IPS DF 4.7 (cell line): ENCODE data around the gene NTN4.
"Not testable (repeated sequence)": the region's sequence is repeated elsewhere in the genome, so short reads cannot be mapped to it uniquely, and the experiment has no call there.

ENCODE experiments used
- DNase-seq: peaks from one replicate; pipeline ENCODE4 v3.0.0-alpha.2; 2013; ENCODE audit warnings: low spot score; ENCODE audit errors: extremely low read depth

Gene NTN4

GRCh38 chr12:95790033-95790916 lies at the start of gene NTN4:
Gene NTN4, minus strand, starts transcription at chr12:95790764. Its CDS starts 455 bp downstream, at chr12:95790309.
- no peak for DNase-seq

- no peak for DNase-seq
Measured at GRCh38 chr12:95838125-95838524, 47.6 kb upstream of the NTN4 start.

GRCh38 chr12:95837240-95838038 lies 46.9 kb upstream of the NTN4 start:
- no peak for DNase-seq

- no peak for DNase-seq
Measured at GRCh38 chr12:95836630-95837239, 46.2 kb upstream of the NTN4 start.

- DNase-seq, result no peak
Measured at GRCh38 chr12:95836185-95836609, 45.6 kb upstream of the NTN4 start.

GRCh38 chr12:95834572-95834971 lies 44.0 kb upstream of the NTN4 start:
- no peak for DNase-seq

- DNase-seq, result no peak
Measured at GRCh38 chr12:95830335-95831089, 39.9 kb upstream of the NTN4 start.

GRCh38 chr12:95829395-95829794 lies 38.8 kb upstream of the NTN4 start:
- DNase-seq, result no peak

- no peak for DNase-seq
Measured at GRCh38 chr12:95820096-95820703, 29.6 kb upstream of the NTN4 start.

- DNase-seq, result no peak
Measured at GRCh38 chr12:95815632-95816212, 25.2 kb upstream of the NTN4 start.

- DNase-seq, result not testable (repeated sequence)
Measured at GRCh38 chr12:95812155-95812554, 21.6 kb upstream of the NTN4 start.

GRCh38 chr12:95810411-95810810 lies 19.8 kb upstream of the NTN4 start:
- no peak for DNase-seq

GRCh38 chr12:95809000-95809680 lies 18.6 kb upstream of the NTN4 start:
- DNase-seq, result no peak

GRCh38 chr12:95808146-95808545 lies 17.6 kb upstream of the NTN4 start:
- DNase-seq, result no peak

- no peak for DNase-seq
Measured at GRCh38 chr12:95805864-95806671, 15.5 kb upstream of the NTN4 start.

- DNase-seq, result no peak
Measured at GRCh38 chr12:95804291-95804690, 13.7 kb upstream of the NTN4 start.

GRCh38 chr12:95803817-95804216 lies 13.3 kb upstream of the NTN4 start:
- no peak for DNase-seq

GRCh38 chr12:95802482-95803270 lies 12.1 kb upstream of the NTN4 start:
- no peak for DNase-seq
